CD4-positive, alpha-beta T cell (primary cell): ENCODE data around the gene SLC25A51. TPM values are rescaled to one million over a fixed set of nuclear protein-coding genes. Genes with fewer than 3 reads are reported as not detected.

ENCODE experiments used
- ATAC-seq: fragments of 200-7000 bp; cut with Tn5 transposase; one replicate; pipeline ENCODE4 v1.10.0; 2022; ENCODE audit warnings: mild to moderate bottlenecking; ENCODE audit not compliant: poor library complexity
- CTCF ChIA-PET: fragments of 350-600 bp; sonication (Branson Sonifier 250); formaldehyde crosslinking; loops from one replicate; lab custom pipeline; 2021; ENCODE audit warnings: antibody characterized with exemption, inconsistent platforms; lab: Charles Lee
- POLR2A ChIA-PET: fragments of 350-600 bp; sonication (Branson Sonifier 250); formaldehyde crosslinking; loops from one replicate; lab custom pipeline; 2021; ENCODE audit warnings: antibody characterized with exemption, inconsistent platforms; lab: Charles Lee
- DNase-seq, 14 experiments: peaks; one replicate each; pipeline ENCODE4 v3.0.0-alpha.2; 2013 to 2020; ENCODE audit warnings: mixed read lengths in 2 of 14
- H3K27ac ChIP-seq, 2 donors: one replicate each; pipeline versions ENCODE4 v1.5.1 to v1.7.0; 2013; ENCODE audit warnings: low read length in 2 of 2, low read depth in 1 of 2, mild to moderate bottlenecking in 1 of 2
- H3K27me3 ChIP-seq, 2 experiments: 1 replicate in 1 of 2; 2 replicates in 1 of 2; pipeline versions ENCODE4 v1.6.1 to v1.7.0; 2013; ENCODE audit warnings: low read length in 2 of 2, control low read depth in 1 of 2, mild to moderate bottlenecking in 1 of 2, moderate library complexity in 1 of 2; ENCODE audit not compliant: insufficient read depth in 2 of 2, control insufficient read depth in 1 of 2
- H3K36me3 ChIP-seq: one replicate; pipeline ENCODE4 v1.6.1; 2013; ENCODE audit warnings: low read length, control low read depth; ENCODE audit not compliant: insufficient read depth
- H3K4me1 ChIP-seq: one replicate; pipeline ENCODE4 v1.6.1; 2013; ENCODE audit warnings: low read length, control low read depth; ENCODE audit not compliant: insufficient read depth
- H3K4me3 ChIP-seq: one replicate; pipeline ENCODE4 v1.5.1; 2013; ENCODE audit warnings: mild to moderate bottlenecking, low read length, moderate library complexity
- H3K9me3 ChIP-seq, 2 experiments: 1 replicate in 1 of 2; 2 replicates in 1 of 2; pipeline versions ENCODE4 v1.6.1 to v1.7.0; 2013; ENCODE audit warnings: low read length in 2 of 2, mild to moderate bottlenecking in 2 of 2, control low read depth in 1 of 2, moderate library complexity in 1 of 2; ENCODE audit not compliant: control insufficient read depth in 1 of 2, insufficient read depth in 1 of 2
- H3K27ac Mint-ChIP-seq: one replicate; pipeline ENCODE4 v1.8.0; 2020; ENCODE audit warnings: mixed read lengths
- H3K27me3 Mint-ChIP-seq: one replicate; pipeline ENCODE4 v1.8.0; 2021; ENCODE audit warnings: mixed read lengths
- H3K36me3 Mint-ChIP-seq: one replicate; pipeline ENCODE4 v1.8.0; 2021; ENCODE audit warnings: low read depth, mixed read lengths
- H3K4me1 Mint-ChIP-seq: one replicate; pipeline ENCODE4 v1.8.0; 2021; ENCODE audit warnings: low read depth, mixed read lengths
- H3K4me3 Mint-ChIP-seq: one replicate; pipeline ENCODE4 v1.8.0; 2020; ENCODE audit warnings: mild to moderate bottlenecking, mixed read lengths
- H3K9me3 Mint-ChIP-seq: one replicate; pipeline ENCODE4 v1.8.0; 2020; ENCODE audit warnings: mixed read lengths
- CTCF ChIP-seq: fragments of 200-600 bp; IDR thresholded peaks from one replicate; pipeline ENCODE4 v1.8.0; 2022; ENCODE audit warnings: antibody characterized with exemption, mild to moderate bottlenecking
- intact Hi-C, 2 experiments: fragments of 100-400 bp; cut with DNase I in 1 of 2; cut with micrococcal nuclease in 1 of 2; formaldehyde crosslinking; loops; one replicate each; pipeline versions ENCODE4 v1.15.1 to v1.9.0; 2023 to 2025; cut with DNase I, micrococcal nuclease
- total RNA-seq, 174 experiments: library from RNA in 2 of 174; stranded (reverse) in 2 of 174; gene quantifications; one replicate each; pipeline ENCODE4 v1.2.3 and lab custom pipeline; 2021 to 2026

The SLC25A51 gene
- total RNA-seq, 2 experiments from 2014 or later, result 13.3 to 13.8 TPM

- Mint-ChIP-seq H3K36me3 (no peaks in the 10 kb centered on the region), H3K27me3 (no peaks in the 10 kb centered on the region), H3K9me3 (no peaks in the 10 kb centered on the region), H3K4me3 (no peak overlapping the region), H3K27ac (no peak overlapping the region), H3K4me1 (no peaks in the 10 kb centered on the region)
- ATAC-seq (no peak), DNase-seq (no peak)
- intact Hi-C loops, result no loop called here
- POLR2A ChIA-PET, result no interaction called here
- H3K4me1 ChIP-seq, result no peaks in the 10 kb centered on the region
- CTCF ChIA-PET, result no interaction called here
- no peaks in the 10 kb centered on the region for H3K9me3 ChIP-seq
- no peaks in the 10 kb centered on the region for H3K36me3 ChIP-seq
- no peaks in the 10 kb centered on the region for H3K27me3 ChIP-seq
- no peak overlapping the region for H3K4me3 ChIP-seq
- TF ChIP-seq CTCF, result no peak
- H3K27ac ChIP-seq, result no peak overlapping the region
Observed at GRCh38 chr9:37924538-37924937, 20.6 kb upstream of the SLC25A51 start.

- no peaks in the 10 kb centered on the region for H3K36me3 Mint-ChIP-seq
- H3K4me3 Mint-ChIP-seq, result no peak overlapping the region
- ChIA-PET CTCF (no interaction called here), POLR2A (interaction anchor here (0.6 kb wide), 1 partner anchor 366 kb away, joined by 3 read pairs; no protein-coding TSS in a partner anchor)
- H3K27me3 Mint-ChIP-seq, result no peaks in the 10 kb centered on the region
- Histone ChIP-seq H3K27ac (no peak overlapping the region), H3K9me3 (no peaks in the 10 kb centered on the region), H3K4me1 (no peaks in the 10 kb centered on the region), H3K4me3 (no peak overlapping the region), H3K36me3 (no peaks in the 10 kb centered on the region), H3K27me3 (no peaks in the 10 kb centered on the region)
- no peak overlapping the region for H3K27ac Mint-ChIP-seq
- H3K4me1 Mint-ChIP-seq, result no peaks in the 10 kb centered on the region
- ATAC-seq, result no peak
- no peaks in the 10 kb centered on the region for H3K9me3 Mint-ChIP-seq
- no peak for TF ChIP-seq CTCF
- no peak for DNase-seq
- intact Hi-C loops, result no loop called here
Observed at GRCh38 chr9:37923796-37924427, 20.0 kb upstream of the SLC25A51 start.

GRCh38 chr9:37923118-37923795 is 19.3 kb upstream of the SLC25A51 start:
- H3K4me3 ChIP-seq, result no peak overlapping the region
- H3K27ac Mint-ChIP-seq, result no peak overlapping the region
- H3K36me3 Mint-ChIP-seq, result no peaks in the 10 kb centered on the region
- H3K4me1 ChIP-seq, result no peaks in the 10 kb centered on the region
- intact Hi-C loops, result no loop called here
- ChIA-PET CTCF (no interaction called here), POLR2A (interaction anchor here (0.6 kb wide), 1 partner anchor 365 kb away, joined by 3 read pairs; no protein-coding TSS in a partner anchor)
- no peak overlapping the region for H3K4me3 Mint-ChIP-seq
- no peaks in the 10 kb centered on the region for H3K4me1 Mint-ChIP-seq
- no peak for TF ChIP-seq CTCF
- DNase-seq (no peak), ATAC-seq (no peak)
- no peaks in the 10 kb centered on the region for H3K27me3 ChIP-seq
- no peaks in the 10 kb centered on the region for H3K9me3 ChIP-seq
- no peaks in the 10 kb centered on the region for H3K27me3 Mint-ChIP-seq
- H3K27ac ChIP-seq, result no peak overlapping the region
- H3K9me3 Mint-ChIP-seq, result no peaks in the 10 kb centered on the region
- no peaks in the 10 kb centered on the region for H3K36me3 ChIP-seq
